Neutrophil (primary cell): Measurements from ENCODE around the gene SULT2B1.

Experiments
- H3K27ac ChIP-seq: fragments of 200-600 bp; sonication (generic); 2 replicates; pipeline ENCODE4 v1.5.1; 2016; ENCODE audit warnings: mild to moderate bottlenecking, moderate library complexity
- H3K27me3 ChIP-seq: fragments of 200-600 bp; sonication (generic); 2 replicates; pipeline ENCODE4 v1.6.0; 2016; ENCODE audit warnings: mild to moderate bottlenecking
- H3K36me3 ChIP-seq: fragments of 200-600 bp; sonication (generic); 2 replicates; pipeline ENCODE4 v1.5.1; 2017
- H3K4me1 ChIP-seq, 2 experiments: fragments of 200-600 bp in 1 of 2; sonication (generic) in 1 of 2; 1 replicate in 1 of 2; 2 replicates in 1 of 2; pipeline versions ENCODE4 v1.5.1 to v1.6.1; 2013 to 2016; ENCODE audit warnings: low read depth in 1 of 2, low read length in 1 of 2, mild to moderate bottlenecking in 1 of 2, moderate library complexity in 1 of 2; ENCODE audit not compliant: control insufficient read depth in 1 of 2, insufficient read depth in 1 of 2
- H3K4me3 ChIP-seq, 2 experiments: fragments of 200-600 bp in 1 of 2; sonication (generic) in 1 of 2; 1 replicate in 1 of 2; 2 replicates in 1 of 2; pipeline ENCODE4 v1.5.1; 2013 to 2016; ENCODE audit warnings: low read depth in 1 of 2, low read length in 1 of 2, mild to moderate bottlenecking in 1 of 2, moderate library complexity in 1 of 2
- H3K9me3 ChIP-seq: fragments of 200-600 bp; sonication (generic); 2 replicates; pipeline ENCODE4 v1.5.1; 2016
- CTCF ChIP-seq: fragments of 200-600 bp; sonication (generic); IDR thresholded peaks from 2 replicates; pipeline ENCODE4 v1.5.1; 2016; ENCODE audit warnings: antibody characterized with exemption

The SULT2B1 gene

GRCh38 chr19:48608798-48609263 lies 56.9 kb downstream of the SULT2B1 start:
- TF ChIP-seq CTCF = no peak
- Histone ChIP-seq H3K4me3 (no peak overlapping the region), H3K36me3 (no peaks in the 10 kb centered on the region), H3K4me1 (no peaks in the 10 kb centered on the region), H3K27ac (no peak overlapping the region), H3K27me3 (no peaks in the 10 kb centered on the region), H3K9me3 (no peaks in the 10 kb centered on the region)

GRCh38 chr19:48609571-48610108 lies 57.7 kb downstream of the SULT2B1 start:
- Histone ChIP-seq H3K27me3 (no peaks in the 10 kb centered on the region), H3K4me1 (no peaks in the 10 kb centered on the region), H3K27ac (no peak overlapping the region), H3K36me3 (peaks cover 3% of the 10 kb centered on the region), H3K9me3 (no peaks in the 10 kb centered on the region), H3K4me3 (no peak overlapping the region)
- no peak for TF ChIP-seq CTCF

- Histone ChIP-seq H3K4me3 (no peak overlapping the region), H3K9me3 (no peaks in the 10 kb centered on the region), H3K27me3 (no peaks in the 10 kb centered on the region), H3K4me1 (no peaks in the 10 kb centered on the region), H3K27ac (no peak overlapping the region), H3K36me3 (peaks cover 25% of the 10 kb centered on the region)
- no peak for TF ChIP-seq CTCF
These were observed 59.9 kb downstream of the SULT2B1 start for GRCh38 chr19:48611872-48612271.

- TF ChIP-seq CTCF = no peak
- Histone ChIP-seq H3K9me3 (no peaks in the 10 kb centered on the region), H3K27me3 (no peaks in the 10 kb centered on the region), H3K4me1 (peaks cover 5 to 9% of the 10 kb centered on the region in 2 experiments), H3K36me3 (peaks cover 32% of the 10 kb centered on the region), H3K4me3 (no peak overlapping the region), H3K27ac (no peak overlapping the region)
These were observed 61.3 kb downstream of the SULT2B1 start for GRCh38 chr19:48613024-48613851.

- Histone ChIP-seq H3K27ac (no peak overlapping the region), H3K27me3 (no peaks in the 10 kb centered on the region), H3K36me3 (peaks cover 32% of the 10 kb centered on the region), H3K4me3 (no peak overlapping the region), H3K9me3 (no peaks in the 10 kb centered on the region), H3K4me1 (peaks cover 12 to 15% of the 10 kb centered on the region in 2 experiments)
- TF ChIP-seq CTCF = no peak
These were observed 62.0 kb downstream of the SULT2B1 start for GRCh38 chr19:48613852-48614435.
